ENCODE measurements around the gene BTBD6. TPM values are rescaled to one million over a fixed set of nuclear protein-coding genes. Genes with fewer than 3 reads are reported as not detected.
A peak's percentile ranks its signal among the peaks of the same experiment; 100 is the strongest.

BTBD6 gene
- total RNA-seq, 1 experiment from 2014 or later, result 7.8 TPM

DNA sequence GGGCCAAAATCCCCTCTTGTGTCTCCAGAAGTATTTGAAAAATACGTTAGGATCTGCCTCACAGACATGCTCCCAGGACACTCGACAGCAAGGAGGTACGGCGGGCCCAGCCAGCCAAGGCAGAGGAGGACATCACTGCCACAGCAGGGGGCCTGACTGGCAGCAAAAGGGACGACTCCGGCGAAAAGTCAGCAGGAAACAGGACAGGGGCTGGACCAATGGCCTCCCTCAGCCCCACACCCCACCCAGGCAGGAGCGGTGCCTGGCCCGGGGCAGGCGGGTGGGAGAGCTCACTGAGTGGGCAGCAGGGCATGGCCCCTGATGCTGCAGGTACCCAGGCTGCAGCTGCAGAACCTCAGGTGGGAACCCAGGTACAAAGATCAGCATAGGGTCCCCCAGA lies 34.7 kb downstream of the BTBD6 start:
- ChIA-PET POLR2A (no interaction called here), CTCF (interaction anchor here (0.6 to 1.6 kb wide), 5 partner anchors 35 to 198 kb away, joined by 3 to 8 read pairs (median 3); no protein-coding TSS in a partner anchor)
- TF ChIP-seq ZNF423 (CRISPR knock-in tag; IDR thresholded peaks at IDR 0.05), result no peak
- TF ChIP-seq ZNF138 (CRISPR knock-in tag; conservative IDR thresholded peaks at IDR 0.05), result no peak
- TF ChIP-seq NFYB (CRISPR knock-in tag; conservative IDR thresholded peaks at IDR 0.05; ENCODE audit: low read depth), result peak; percentile 39; the same call in 1 of the 2 replicates
- TF ChIP-seq EMX1 (CRISPR knock-in tag; IDR thresholded peaks at IDR 0.05), result no peak
- TF ChIP-seq FOXJ3 (CRISPR knock-in tag; IDR thresholded peaks at IDR 0.05; ENCODE audit: borderline replicate concordance), result no peak
- TF ChIP-seq OVOL2 (CRISPR knock-in tag; IDR thresholded peaks at IDR 0.05; ENCODE audit: borderline replicate concordance), result no peak
- no peak for TF ChIP-seq FOXP1 (CRISPR knock-in tag; IDR thresholded peaks at IDR 0.05; ENCODE audit: borderline replicate concordance)
- Mint-ChIP-seq H3K4me1 (peaks cover 20% of the 10 kb centered on the region), H3K36me3 (no peaks in the 10 kb centered on the region), H3K4me3 (no peak overlapping the region), H3K9me3 (no peaks in the 10 kb centered on the region), H3K27ac (no peak overlapping the region), H3K27me3 (ENCODE audit: low read depth) (no peaks in the 10 kb centered on the region)
- ATAC-seq (peak; percentile 57; the same call in 1 of the 2 replicates), DNase-seq (ENCODE audit: low spot score) (peak; percentile 63)

DNA sequence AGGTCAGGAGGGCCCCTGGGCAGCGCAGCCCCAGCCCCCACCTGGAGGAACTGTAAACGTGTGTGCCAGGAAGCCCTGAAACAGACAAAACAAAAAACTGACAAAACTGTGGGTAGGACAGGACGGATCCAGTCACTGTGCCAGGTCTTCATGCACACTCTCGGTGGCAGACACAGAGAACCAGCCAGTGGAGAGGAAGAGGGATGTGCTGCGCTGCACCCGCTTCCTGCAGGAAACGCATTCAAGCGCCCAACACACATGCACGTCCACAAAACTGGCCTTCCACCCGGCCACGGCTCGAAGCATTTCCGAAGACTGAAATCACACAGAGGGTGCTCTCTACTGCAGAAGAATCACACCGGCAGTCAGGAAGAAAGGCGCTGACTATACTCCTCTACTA lies 35.6 kb downstream of the BTBD6 start:
- Mint-ChIP-seq H3K9me3 (no peaks in the 10 kb centered on the region), H3K36me3 (no peaks in the 10 kb centered on the region), H3K27ac (peak overlapping the region; percentile 60; the same call in 1 of the 2 replicates), H3K4me1 (peaks cover 20% of the 10 kb centered on the region), H3K4me3 (no peak overlapping the region), H3K27me3 (ENCODE audit: low read depth) (no peaks in the 10 kb centered on the region)
- ATAC-seq (no peak), DNase-seq (ENCODE audit: low spot score) (no peak)
- ChIA-PET CTCF (interaction anchor here (0.8 to 1.6 kb wide), 3 partner anchors 36 to 197 kb away, joined by 3 to 8 read pairs (median 3); no protein-coding TSS in a partner anchor), POLR2A (no interaction called here)
- TF ChIP-seq, protein P1, sequence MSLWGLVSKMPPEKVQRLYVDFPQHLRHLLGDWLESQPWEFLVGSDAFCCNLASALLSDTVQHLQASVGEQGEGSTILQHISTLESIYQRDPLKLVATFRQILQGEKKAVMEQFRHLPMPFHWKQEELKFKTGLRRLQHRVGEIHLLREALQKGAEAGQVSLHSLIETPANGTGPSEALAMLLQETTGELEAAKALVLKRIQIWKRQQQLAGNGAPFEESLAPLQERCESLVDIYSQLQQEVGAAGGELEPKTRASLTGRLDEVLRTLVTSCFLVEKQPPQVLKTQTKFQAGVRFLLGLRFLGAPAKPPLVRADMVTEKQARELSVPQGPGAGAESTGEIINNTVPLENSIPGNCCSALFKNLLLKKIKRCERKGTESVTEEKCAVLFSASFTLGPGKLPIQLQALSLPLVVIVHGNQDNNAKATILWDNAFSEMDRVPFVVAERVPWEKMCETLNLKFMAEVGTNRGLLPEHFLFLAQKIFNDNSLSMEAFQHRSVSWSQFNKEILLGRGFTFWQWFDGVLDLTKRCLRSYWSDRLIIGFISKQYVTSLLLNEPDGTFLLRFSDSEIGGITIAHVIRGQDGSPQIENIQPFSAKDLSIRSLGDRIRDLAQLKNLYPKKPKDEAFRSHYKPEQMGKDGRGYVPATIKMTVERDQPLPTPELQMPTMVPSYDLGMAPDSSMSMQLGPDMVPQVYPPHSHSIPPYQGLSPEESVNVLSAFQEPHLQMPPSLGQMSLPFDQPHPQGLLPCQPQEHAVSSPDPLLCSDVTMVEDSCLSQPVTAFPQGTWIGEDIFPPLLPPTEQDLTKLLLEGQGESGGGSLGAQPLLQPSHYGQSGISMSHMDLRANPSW (CRISPR knock-in tag; conservative IDR thresholded peaks at IDR 0.05; ENCODE audit: low read depth), result no peak
- TF ChIP-seq ZNF396 (CRISPR knock-in tag; IDR thresholded peaks at IDR 0.05; ENCODE audit: borderline replicate concordance) (no peak), IRF2 (CRISPR knock-in tag; IDR thresholded peaks at IDR 0.05; ENCODE audit: borderline replicate concordance, low read depth) (no peak), ZNF317 (CRISPR knock-in tag; IDR thresholded peaks at IDR 0.05; ENCODE audit: borderline replicate concordance, low read depth) (no peak), SMAD4 (CRISPR knock-in tag; IDR thresholded peaks at IDR 0.05) (no peak), ZBTB21 (CRISPR knock-in tag; IDR thresholded peaks at IDR 0.05; ENCODE audit: borderline replicate concordance) (no peak), NR1H2 (CRISPR knock-in tag; IDR thresholded peaks at IDR 0.05) (no peak), RORB (CRISPR knock-in tag; IDR thresholded peaks at IDR 0.05) (no peak)
- TF ChIP-seq, protein P2, sequence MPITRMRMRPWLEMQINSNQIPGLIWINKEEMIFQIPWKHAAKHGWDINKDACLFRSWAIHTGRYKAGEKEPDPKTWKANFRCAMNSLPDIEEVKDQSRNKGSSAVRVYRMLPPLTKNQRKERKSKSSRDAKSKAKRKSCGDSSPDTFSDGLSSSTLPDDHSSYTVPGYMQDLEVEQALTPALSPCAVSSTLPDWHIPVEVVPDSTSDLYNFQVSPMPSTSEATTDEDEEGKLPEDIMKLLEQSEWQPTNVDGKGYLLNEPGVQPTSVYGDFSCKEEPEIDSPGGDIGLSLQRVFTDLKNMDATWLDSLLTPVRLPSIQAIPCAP (CRISPR knock-in tag; IDR thresholded peaks at IDR 0.05), result no peak
- TF ChIP-seq, protein P3, sequence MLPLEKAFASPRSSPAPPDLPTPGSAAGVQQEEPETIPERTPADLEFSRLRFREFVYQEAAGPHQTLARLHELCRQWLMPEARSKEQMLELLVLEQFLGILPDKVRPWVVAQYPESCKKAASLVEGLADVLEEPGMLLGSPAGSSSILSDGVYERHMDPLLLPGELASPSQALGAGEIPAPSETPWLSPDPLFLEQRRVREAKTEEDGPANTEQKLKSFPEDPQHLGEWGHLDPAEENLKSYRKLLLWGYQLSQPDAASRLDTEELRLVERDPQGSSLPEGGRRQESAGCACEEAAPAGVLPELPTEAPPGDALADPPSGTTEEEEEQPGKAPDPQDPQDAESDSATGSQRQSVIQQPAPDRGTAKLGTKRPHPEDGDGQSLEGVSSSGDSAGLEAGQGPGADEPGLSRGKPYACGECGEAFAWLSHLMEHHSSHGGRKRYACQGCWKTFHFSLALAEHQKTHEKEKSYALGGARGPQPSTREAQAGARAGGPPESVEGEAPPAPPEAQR (CRISPR knock-in tag; IDR thresholded peaks at IDR 0.05), result no peak
- TF ChIP-seq, protein P4, sequence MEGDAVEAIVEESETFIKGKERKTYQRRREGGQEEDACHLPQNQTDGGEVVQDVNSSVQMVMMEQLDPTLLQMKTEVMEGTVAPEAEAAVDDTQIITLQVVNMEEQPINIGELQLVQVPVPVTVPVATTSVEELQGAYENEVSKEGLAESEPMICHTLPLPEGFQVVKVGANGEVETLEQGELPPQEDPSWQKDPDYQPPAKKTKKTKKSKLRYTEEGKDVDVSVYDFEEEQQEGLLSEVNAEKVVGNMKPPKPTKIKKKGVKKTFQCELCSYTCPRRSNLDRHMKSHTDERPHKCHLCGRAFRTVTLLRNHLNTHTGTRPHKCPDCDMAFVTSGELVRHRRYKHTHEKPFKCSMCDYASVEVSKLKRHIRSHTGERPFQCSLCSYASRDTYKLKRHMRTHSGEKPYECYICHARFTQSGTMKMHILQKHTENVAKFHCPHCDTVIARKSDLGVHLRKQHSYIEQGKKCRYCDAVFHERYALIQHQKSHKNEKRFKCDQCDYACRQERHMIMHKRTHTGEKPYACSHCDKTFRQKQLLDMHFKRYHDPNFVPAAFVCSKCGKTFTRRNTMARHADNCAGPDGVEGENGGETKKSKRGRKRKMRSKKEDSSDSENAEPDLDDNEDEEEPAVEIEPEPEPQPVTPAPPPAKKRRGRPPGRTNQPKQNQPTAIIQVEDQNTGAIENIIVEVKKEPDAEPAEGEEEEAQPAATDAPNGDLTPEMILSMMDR (IDR thresholded peaks at IDR 0.05), result no peak
- TF ChIP-seq, protein P5, sequence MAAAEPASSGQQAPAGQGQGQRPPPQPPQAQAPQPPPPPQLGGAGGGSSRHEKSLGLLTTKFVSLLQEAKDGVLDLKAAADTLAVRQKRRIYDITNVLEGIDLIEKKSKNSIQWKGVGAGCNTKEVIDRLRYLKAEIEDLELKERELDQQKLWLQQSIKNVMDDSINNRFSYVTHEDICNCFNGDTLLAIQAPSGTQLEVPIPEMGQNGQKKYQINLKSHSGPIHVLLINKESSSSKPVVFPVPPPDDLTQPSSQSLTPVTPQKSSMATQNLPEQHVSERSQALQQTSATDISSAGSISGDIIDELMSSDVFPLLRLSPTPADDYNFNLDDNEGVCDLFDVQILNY (CRISPR knock-in tag; IDR thresholded peaks at IDR 0.05), result no peak
- TF ChIP-seq, protein P6, sequence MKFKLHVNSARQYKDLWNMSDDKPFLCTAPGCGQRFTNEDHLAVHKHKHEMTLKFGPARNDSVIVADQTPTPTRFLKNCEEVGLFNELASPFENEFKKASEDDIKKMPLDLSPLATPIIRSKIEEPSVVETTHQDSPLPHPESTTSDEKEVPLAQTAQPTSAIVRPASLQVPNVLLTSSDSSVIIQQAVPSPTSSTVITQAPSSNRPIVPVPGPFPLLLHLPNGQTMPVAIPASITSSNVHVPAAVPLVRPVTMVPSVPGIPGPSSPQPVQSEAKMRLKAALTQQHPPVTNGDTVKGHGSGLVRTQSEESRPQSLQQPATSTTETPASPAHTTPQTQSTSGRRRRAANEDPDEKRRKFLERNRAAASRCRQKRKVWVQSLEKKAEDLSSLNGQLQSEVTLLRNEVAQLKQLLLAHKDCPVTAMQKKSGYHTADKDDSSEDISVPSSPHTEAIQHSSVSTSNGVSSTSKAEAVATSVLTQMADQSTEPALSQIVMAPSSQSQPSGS (CRISPR knock-in tag; IDR thresholded peaks at IDR 0.05; ENCODE audit: borderline replicate concordance, low read depth), result no peak
- TF ChIP-seq, protein P7, sequence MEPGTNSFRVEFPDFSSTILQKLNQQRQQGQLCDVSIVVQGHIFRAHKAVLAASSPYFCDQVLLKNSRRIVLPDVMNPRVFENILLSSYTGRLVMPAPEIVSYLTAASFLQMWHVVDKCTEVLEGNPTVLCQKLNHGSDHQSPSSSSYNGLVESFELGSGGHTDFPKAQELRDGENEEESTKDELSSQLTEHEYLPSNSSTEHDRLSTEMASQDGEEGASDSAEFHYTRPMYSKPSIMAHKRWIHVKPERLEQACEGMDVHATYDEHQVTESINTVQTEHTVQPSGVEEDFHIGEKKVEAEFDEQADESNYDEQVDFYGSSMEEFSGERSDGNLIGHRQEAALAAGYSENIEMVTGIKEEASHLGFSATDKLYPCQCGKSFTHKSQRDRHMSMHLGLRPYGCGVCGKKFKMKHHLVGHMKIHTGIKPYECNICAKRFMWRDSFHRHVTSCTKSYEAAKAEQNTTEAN (CRISPR knock-in tag; IDR thresholded peaks at IDR 0.05), result no peak
